ENCODE measurements around the gene SDCCAG8. TPM values are rescaled to one million over a fixed set of nuclear protein-coding genes. Genes with fewer than 3 reads are reported as not detected.

The SDCCAG8 gene
- total RNA-seq, 1 experiment from 2014 or later, result 194 TPM

GRCh38 chr1:243414152-243414494, 158.3 kb downstream of the SDCCAG8 start:
- Histone ChIP-seq H3K79me2 (ENCODE audit: low read length) (no peaks in the 10 kb centered on the region), H3K4me1 (ENCODE audit: insufficient read depth, low read length) (no peaks in the 10 kb centered on the region), H3K9me3 (ENCODE audit: low read length) (no peaks in the 10 kb centered on the region), H3K27ac (ENCODE audit: low read length) (no peak overlapping the region), H3F3A (ENCODE audit: low read length, unreplicated experiment) (no peaks in the 10 kb centered on the region), H3K36me3 (ENCODE audit: low read depth, low read length) (no peaks in the 10 kb centered on the region), H3K4me3 (ENCODE audit: low read length) (no peak overlapping the region), H3K27me3 (ENCODE audit: low read length) (no peaks in the 10 kb centered on the region), H4K20me1 (ENCODE audit: low read length) (no peaks in the 10 kb centered on the region), H3K9ac (ENCODE audit: low read length) (no peak overlapping the region), H2AFZ (ENCODE audit: low read length) (no peak overlapping the region), H3K4me2 (ENCODE audit: low read length) (no peak overlapping the region), H3K9me2 (replicated peaks; ENCODE audit: low read length) (no peaks in the 10 kb centered on the region)
- ATAC-seq (no peak), DNase-seq (no peak)
- no TSS peak for BruUV-seq (replicated peaks)
- TF ChIP-seq EZH2phosphoT487 (IDR thresholded peaks at IDR 0.05; ENCODE audit: borderline replicate concordance, low read length) (no peak), EZH2 (IDR thresholded peaks at IDR 0.05; ENCODE audit: low read length, unreplicated experiment) (no peak), CTCF (conservative IDR thresholded peaks at IDR 0.05; ENCODE audit: low read depth, low read length) (no peak)
- POLR2A ChIA-PET (ENCODE audit: unreplicated experiment), result no interaction called here
- CTCF ChIA-PET, result no interaction called here
- intact Hi-C loops (cut with micrococcal nuclease), result no loop called here

- CTCF ChIA-PET, result no interaction called here
- intact Hi-C loops (cut with micrococcal nuclease), result no loop called here
These were observed 160.0 kb downstream of the SDCCAG8 start for GRCh38 chr1:243415663-243416408.

More at GRCh38 chr1:243415663-243416408, 160.0 kb downstream of the SDCCAG8 start:
- Histone ChIP-seq H3K4me2 (ENCODE audit: low read length) (no peak overlapping the region), H4K20me1 (ENCODE audit: low read length) (no peaks in the 10 kb centered on the region), H3F3A (ENCODE audit: low read length, unreplicated experiment) (no peaks in the 10 kb centered on the region), H3K4me3 (ENCODE audit: low read length) (no peak overlapping the region), H3K9me3 (ENCODE audit: low read length) (no peaks in the 10 kb centered on the region), H3K4me1 (ENCODE audit: insufficient read depth, low read length) (peaks cover 3% of the 10 kb centered on the region; the same call in 1 of the 2 replicates), H3K79me2 (ENCODE audit: low read length) (no peaks in the 10 kb centered on the region), H3K27ac (ENCODE audit: low read length) (no peak overlapping the region), H3K36me3 (ENCODE audit: low read depth, low read length) (no peaks in the 10 kb centered on the region), H2AFZ (ENCODE audit: low read length) (no peak overlapping the region), H3K9me2 (replicated peaks; ENCODE audit: low read length) (no peaks in the 10 kb centered on the region), H3K9ac (ENCODE audit: low read length) (no peak overlapping the region), H3K27me3 (ENCODE audit: low read length) (no peaks in the 10 kb centered on the region)
- POLR2A ChIA-PET (ENCODE audit: unreplicated experiment), result no interaction called here
- no peak for ATAC-seq
- no TSS peak for BruUV-seq (replicated peaks)
- no peak for DNase-seq
- no peak for TF ChIP-seq EZH2 (IDR thresholded peaks at IDR 0.05; ENCODE audit: low read length, unreplicated experiment)
- no peak for TF ChIP-seq CTCF (conservative IDR thresholded peaks at IDR 0.05; ENCODE audit: low read depth, low read length)
- no peak for TF ChIP-seq EZH2phosphoT487 (IDR thresholded peaks at IDR 0.05; ENCODE audit: borderline replicate concordance, low read length)
